ENCODE data around the gene LRIT3.

LRIT3 gene

DNA sequence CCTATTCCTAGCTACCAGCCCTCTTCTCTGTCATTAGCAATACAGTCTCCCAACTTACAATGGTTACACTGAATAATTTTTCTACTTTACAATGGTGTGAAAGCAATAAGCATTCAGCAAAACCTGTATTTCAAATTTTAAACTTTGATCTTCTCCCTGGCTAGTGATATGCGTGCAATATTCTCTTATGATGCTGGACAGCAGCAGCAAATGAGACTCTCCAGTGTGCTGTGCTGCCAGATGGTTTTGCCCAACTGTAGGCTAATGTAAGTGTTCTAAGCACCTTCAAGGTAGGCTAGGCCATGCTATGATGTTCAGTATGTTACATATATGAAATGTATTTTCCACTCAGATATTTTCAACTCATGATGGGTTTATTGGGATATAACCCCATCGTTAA, 38.3 kb upstream of the LRIT3 start:
- no peaks in the 10 kb centered on the region for H3K9me3 ChIP-seq (ENCODE audit: severe bottlenecking)
- TF ChIP-seq, protein P1, sequence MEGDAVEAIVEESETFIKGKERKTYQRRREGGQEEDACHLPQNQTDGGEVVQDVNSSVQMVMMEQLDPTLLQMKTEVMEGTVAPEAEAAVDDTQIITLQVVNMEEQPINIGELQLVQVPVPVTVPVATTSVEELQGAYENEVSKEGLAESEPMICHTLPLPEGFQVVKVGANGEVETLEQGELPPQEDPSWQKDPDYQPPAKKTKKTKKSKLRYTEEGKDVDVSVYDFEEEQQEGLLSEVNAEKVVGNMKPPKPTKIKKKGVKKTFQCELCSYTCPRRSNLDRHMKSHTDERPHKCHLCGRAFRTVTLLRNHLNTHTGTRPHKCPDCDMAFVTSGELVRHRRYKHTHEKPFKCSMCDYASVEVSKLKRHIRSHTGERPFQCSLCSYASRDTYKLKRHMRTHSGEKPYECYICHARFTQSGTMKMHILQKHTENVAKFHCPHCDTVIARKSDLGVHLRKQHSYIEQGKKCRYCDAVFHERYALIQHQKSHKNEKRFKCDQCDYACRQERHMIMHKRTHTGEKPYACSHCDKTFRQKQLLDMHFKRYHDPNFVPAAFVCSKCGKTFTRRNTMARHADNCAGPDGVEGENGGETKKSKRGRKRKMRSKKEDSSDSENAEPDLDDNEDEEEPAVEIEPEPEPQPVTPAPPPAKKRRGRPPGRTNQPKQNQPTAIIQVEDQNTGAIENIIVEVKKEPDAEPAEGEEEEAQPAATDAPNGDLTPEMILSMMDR (IDR thresholded peaks at IDR 0.05; ENCODE audit: low read depth, low read length): no peak
- H3K4me3 ChIP-seq (ENCODE audit: low read depth, low read length): no peak overlapping the region
- no peak for DNase-seq
- H3K36me3 ChIP-seq: no peaks in the 10 kb centered on the region
- H3K27me3 ChIP-seq (ENCODE audit: insufficient read depth, low read depth, severe bottlenecking): no peaks in the 10 kb centered on the region
- no peak overlapping the region for H3K27ac ChIP-seq

DNA sequence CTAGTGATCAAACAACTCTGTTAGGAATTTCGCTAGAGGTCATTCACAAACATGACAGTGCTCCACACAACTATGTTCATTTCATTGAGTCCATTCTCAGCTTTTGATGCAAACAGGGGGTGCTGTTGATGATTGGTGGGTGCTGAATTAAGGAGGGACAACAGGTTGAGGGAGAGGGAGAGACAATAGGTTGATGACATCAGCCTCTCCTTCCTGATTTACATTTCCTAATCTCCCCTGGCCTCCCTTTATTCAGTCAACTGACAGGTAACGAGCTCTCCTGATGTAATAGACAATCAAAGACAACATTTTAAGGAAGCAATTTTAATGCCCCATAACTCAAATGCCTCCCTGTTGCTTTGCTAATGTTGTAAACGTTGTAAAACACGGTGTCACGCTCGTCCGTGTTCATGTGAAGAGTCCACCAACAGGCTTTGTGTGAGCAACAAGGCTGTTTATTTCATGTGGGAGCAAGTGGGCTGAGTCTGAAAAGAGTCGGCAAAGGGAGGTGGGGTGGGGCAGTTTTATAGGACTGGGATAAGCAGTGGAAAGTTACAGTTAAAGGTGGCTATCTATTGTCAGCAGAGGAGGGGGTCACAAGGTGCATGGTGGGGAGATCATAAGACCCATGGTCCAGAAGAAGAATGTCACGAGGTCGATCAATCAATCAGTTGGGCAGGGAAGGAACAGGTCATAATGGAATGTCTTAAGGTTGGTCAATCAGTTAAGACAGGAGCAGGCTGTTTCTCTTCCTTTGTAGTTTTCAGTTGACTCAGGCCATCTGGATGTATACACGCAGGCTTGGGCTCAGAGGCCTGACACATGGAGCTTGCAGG, 37.1 kb upstream of the LRIT3 start:
- Histone ChIP-seq H3K27ac (no peak overlapping the region), H3K9me3 (ENCODE audit: severe bottlenecking) (no peaks in the 10 kb centered on the region), H3K27me3 (ENCODE audit: insufficient read depth, low read depth, severe bottlenecking) (no peaks in the 10 kb centered on the region), H3K4me3 (ENCODE audit: low read depth, low read length) (no peak overlapping the region), H3K36me3 (no peaks in the 10 kb centered on the region)
- DNase-seq: no peak
- TF ChIP-seq, protein P1 (IDR thresholded peaks at IDR 0.05; ENCODE audit: low read depth, low read length): no peak

DNA sequence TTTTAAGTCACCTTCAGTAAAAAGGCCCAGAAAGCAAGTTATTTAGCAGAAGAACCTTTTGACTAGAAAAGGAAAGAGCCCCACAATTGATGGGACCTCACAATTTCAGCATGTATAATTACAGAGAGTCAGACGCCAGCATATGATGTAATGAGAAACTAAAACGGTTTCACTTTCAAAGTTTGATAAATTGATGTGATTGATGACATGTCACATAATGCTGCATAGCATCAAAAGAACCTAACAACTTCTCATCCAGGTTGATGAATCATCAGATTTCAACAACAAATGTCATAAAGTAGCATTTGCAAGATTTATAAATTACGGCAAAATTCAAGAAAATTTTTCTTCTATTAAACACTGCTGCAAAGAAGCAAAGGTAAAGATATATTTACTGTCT, 36.2 kb upstream of the LRIT3 start:
- H3K27me3 ChIP-seq (ENCODE audit: insufficient read depth, low read depth, severe bottlenecking): no peaks in the 10 kb centered on the region
- H3K36me3 ChIP-seq: peaks cover under 1% of the 10 kb centered on the region; the same call in 1 of the 2 replicates
- no peak overlapping the region for H3K4me3 ChIP-seq (ENCODE audit: low read depth, low read length)
- DNase-seq: no peak
- H3K9me3 ChIP-seq (ENCODE audit: severe bottlenecking): no peaks in the 10 kb centered on the region
- H3K27ac ChIP-seq: no peak overlapping the region
- TF ChIP-seq, protein P1 (IDR thresholded peaks at IDR 0.05; ENCODE audit: low read depth, low read length): no peak

DNA sequence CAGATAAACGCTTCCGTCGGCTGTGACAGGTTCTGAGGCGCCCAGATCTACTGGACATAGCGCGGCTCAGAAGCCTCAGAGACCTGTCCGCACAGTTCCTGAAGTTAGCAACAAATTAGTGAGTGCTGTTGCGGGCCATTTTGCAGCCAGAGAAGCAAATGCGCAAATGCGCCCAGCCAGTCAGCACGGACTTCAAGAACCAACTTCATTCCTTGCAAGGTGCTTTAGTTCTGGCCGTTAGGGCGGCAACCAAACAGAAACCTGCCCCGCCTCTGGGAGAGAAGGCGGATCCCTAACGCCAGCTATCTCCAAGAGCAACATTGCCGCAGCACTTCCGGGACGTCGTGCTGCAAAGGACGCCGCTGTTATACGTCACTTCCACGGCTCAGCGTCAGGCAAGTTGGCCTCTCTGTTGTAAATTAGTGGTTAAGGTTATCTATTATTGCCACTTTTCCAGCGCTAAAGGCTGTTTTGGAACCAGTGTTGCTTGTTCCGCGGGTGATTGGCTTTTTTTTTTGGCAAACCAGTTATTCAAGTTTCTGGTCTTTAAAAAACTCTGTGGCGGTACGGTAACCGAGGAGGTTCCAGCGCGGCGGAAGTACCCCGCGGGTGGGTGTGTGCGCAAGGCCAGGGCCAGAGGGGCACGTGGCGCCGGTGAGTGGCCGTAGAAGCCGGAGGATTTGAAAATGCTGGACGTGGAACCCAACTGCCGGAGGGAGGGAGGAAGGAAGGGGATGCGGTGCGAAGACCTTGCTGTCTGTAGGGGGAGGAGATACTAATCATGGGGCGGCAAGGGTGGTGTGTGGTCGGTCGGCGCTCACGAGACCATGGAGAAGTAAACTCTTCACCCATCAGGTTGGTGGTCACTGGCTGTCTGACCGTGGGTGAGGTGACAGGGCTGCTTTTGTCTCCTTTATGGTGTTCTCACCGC, 32.5 kb upstream of the LRIT3 start, which contains the start of gene GAR1:
Gene GAR1 (plus strand): TSS at position 612 of the 931 bp plus-strand sequence. CDS start 403 bp downstream, outside the sequence.
- Histone ChIP-seq H3K27me3 (ENCODE audit: insufficient read depth, low read depth, severe bottlenecking) (no peaks in the 10 kb centered on the region), H3K27ac (peak within 1 kb of the TSS; percentile 73), H3K9me3 (ENCODE audit: severe bottlenecking) (no peaks in the 10 kb centered on the region), H3K4me3 (ENCODE audit: low read depth, low read length) (peak within 1 kb of the TSS; percentile 87), H3K36me3 (peaks cover 34% of the 10 kb centered on the region)
- DNase-seq: peak; percentile 96
- TF ChIP-seq, protein P1 (IDR thresholded peaks at IDR 0.05; ENCODE audit: low read depth, low read length): no peak

DNA sequence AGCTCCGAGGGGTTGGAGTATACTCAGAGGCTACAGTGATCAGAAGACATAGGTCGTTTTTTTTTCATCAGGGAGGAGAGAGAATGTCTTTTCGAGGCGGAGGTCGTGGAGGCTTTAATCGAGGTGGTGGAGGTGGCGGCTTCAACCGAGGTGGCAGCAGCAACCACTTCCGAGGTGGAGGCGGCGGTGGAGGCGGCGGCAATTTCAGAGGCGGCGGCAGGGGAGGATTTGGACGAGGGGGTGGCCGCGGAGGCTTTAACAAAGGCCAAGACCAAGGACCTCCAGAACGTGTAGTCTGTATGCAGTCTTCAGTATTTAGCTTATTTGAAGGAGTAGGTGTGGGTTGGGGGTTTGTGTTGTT, 31.8 kb upstream of the LRIT3 start:
- Histone ChIP-seq H3K9me3 (ENCODE audit: severe bottlenecking) (no peaks in the 10 kb centered on the region), H3K27ac (peak overlapping the region; percentile 73), H3K4me3 (ENCODE audit: low read depth, low read length) (peak overlapping the region; percentile 87), H3K36me3 (peaks cover 39% of the 10 kb centered on the region), H3K27me3 (ENCODE audit: insufficient read depth, low read depth, severe bottlenecking) (no peaks in the 10 kb centered on the region)
- peak; percentile 25 for DNase-seq
- TF ChIP-seq, protein P1 (IDR thresholded peaks at IDR 0.05; ENCODE audit: low read depth, low read length): no peak

Data from WERI-Rb-1 (cell line).